Uterus (tissue), 4 donors: ENCODE measurements around the gene OCA2. TPM values are rescaled to one million over a fixed set of nuclear protein-coding genes. Genes with fewer than 3 reads are reported as not detected.

ENCODE experiments used
- DNase-seq, 2 donors: peaks; one replicate each; pipeline ENCODE4 v3.0.0-alpha.2; 2019 to 2020
- H3K27ac ChIP-seq, 2 donors: fragments of 200-600 bp; sonication (generic); 1 replicate in 1 of 2; 2 replicates in 1 of 2; pipeline ENCODE4 v1.5.1; 2016 to 2018
- H3K27me3 ChIP-seq, 2 donors: fragments of 200-600 bp; sonication (generic); one replicate each; pipeline ENCODE4 v1.5.1; 2018 to 2019; ENCODE audit warnings: control low read depth in 1 of 2
- H3K36me3 ChIP-seq, 2 donors: fragments of 200-600 bp; sonication (generic); one replicate each; pipeline ENCODE4 v1.5.1; 2019; ENCODE audit warnings: control low read depth in 1 of 2
- H3K4me1 ChIP-seq, 2 donors: fragments of 200-600 bp; sonication (generic); one replicate each; pipeline ENCODE4 v1.5.1; 2018 to 2019; ENCODE audit warnings: control low read depth in 1 of 2
- H3K4me3 ChIP-seq, 2 donors: fragments of 200-600 bp; sonication (generic); 1 replicate in 1 of 2; 2 replicates in 1 of 2; pipeline ENCODE4 v1.5.1; 2018 to 2019; ENCODE audit warnings: mild to moderate bottlenecking in 1 of 2
- H3K9me3 ChIP-seq, 2 donors: fragments of 200-600 bp; sonication (generic); one replicate each; pipeline ENCODE4 v1.5.1; 2019; ENCODE audit warnings: control low read depth in 1 of 2
- POLR2A ChIP-seq, 2 donors: fragments of 450-650 bp; IDR thresholded peaks; one replicate each; pipeline ENCODE4 v1.6.1; 2016; ENCODE audit warnings: antibody characterized with exemption in 2 of 2, mild to moderate bottlenecking in 1 of 2, moderate library complexity in 1 of 2
- intact Hi-C: fragments of 100-400 bp; cut with DNase I; formaldehyde crosslinking; loops from one replicate; pipeline ENCODE4 v1.15.1; 2023; ENCODE audit warnings: low total_unique reads
- total RNA-seq, 4 donors: library from RNA; depleted of rRNA in 3 of 4; stranded (reverse); fragments of >200 nt in 3 of 4; gene quantifications; one replicate each; pipeline versions ENCODE4 v1.1.0 to v1.2.4, GENCODE V29; 2014 to 2023
- TF ChIP-seq, protein P1 (sequence below), 4 experiments: fragments of 200-600 bp in 2 of 4; fragments of 450-650 bp in 2 of 4; sonication (generic) in 2 of 4; IDR thresholded peaks; one replicate each; pipeline ENCODE4 v1.5.1; 2016 to 2019; ENCODE audit warnings: antibody characterized with exemption in 4 of 4, mild to moderate bottlenecking in 2 of 4, moderate library complexity in 1 of 4
- donor health status: DM: yes; HTN: yes; CAD: no.

The OCA2 gene
- total RNA-seq, 4 donors from 2014 or later = 0.55 to 4.6 TPM; not detected in 2

DNA sequence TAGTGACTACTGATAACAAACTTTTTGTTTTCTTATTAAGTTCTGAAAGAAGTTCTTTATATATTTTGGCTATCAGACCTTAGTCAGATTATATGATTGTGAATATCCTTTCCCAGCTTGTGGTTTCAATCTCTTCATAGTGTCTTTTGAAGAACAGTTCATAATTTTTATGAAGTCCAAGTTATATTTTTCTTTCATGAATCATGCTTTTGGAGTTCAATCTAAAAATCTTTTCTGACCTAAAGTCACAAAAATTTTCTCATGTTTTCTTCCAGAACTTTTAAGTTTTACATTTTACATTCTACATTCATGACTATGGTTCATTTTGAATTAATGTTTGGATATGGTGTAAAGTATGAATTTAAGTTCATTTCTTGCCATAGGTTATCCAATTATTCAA lies 34.2 kb upstream of the OCA2 start:
- Histone ChIP-seq H3K4me3 (no peak overlapping the region), H3K27ac (no peak overlapping the region), H3K36me3 (no peaks in the 10 kb centered on the region), H3K4me1 (no peaks in the 10 kb centered on the region), H3K9me3 (no peaks in the 10 kb centered on the region), H3K27me3 (no peaks in the 10 kb centered on the region)
- TF ChIP-seq, protein P1, sequence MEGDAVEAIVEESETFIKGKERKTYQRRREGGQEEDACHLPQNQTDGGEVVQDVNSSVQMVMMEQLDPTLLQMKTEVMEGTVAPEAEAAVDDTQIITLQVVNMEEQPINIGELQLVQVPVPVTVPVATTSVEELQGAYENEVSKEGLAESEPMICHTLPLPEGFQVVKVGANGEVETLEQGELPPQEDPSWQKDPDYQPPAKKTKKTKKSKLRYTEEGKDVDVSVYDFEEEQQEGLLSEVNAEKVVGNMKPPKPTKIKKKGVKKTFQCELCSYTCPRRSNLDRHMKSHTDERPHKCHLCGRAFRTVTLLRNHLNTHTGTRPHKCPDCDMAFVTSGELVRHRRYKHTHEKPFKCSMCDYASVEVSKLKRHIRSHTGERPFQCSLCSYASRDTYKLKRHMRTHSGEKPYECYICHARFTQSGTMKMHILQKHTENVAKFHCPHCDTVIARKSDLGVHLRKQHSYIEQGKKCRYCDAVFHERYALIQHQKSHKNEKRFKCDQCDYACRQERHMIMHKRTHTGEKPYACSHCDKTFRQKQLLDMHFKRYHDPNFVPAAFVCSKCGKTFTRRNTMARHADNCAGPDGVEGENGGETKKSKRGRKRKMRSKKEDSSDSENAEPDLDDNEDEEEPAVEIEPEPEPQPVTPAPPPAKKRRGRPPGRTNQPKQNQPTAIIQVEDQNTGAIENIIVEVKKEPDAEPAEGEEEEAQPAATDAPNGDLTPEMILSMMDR (IDR thresholded peaks at IDR 0.05) = no peak
- no peak for TF ChIP-seq POLR2A (IDR thresholded peaks at IDR 0.05)
- intact Hi-C loops = no loop called here
- DNase-seq = no peak

DNA sequence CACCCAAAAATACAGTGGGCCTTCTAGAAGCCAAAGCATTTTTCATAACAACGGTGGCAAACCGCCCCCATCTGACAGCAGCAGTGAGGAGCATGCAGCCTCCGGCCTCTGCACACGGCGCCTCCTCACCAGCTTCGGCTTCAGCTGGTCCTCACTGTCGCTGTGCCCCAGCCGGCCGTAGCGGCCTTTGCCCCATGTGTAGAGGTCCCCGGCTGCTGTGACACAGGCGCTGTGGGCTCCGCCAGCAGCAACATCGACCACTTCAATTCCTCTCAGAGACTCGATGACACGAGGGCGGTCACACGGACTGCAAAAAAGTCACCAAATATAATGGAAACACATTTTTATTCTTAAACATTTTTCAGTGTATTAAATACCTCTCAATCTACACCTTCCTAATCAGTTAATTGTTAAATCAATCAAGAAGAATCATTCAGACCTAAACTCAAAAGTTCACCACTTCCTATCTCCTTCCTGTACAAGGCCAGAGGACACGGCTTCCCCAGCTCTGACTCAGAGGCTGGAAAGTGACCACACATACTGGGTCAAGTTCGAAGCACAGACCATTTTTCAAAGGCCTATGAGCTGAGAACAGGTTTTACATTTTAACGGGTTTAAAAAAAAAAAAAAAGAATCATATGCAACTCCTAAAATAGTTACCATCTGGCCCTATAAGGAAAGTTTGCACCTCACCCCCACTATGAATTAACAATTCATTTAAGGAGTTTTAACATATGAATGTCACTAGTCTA lies 33.6 kb upstream of the OCA2 start:
- Histone ChIP-seq H3K4me1 (no peaks in the 10 kb centered on the region), H3K27ac (no peak overlapping the region), H3K9me3 (no peaks in the 10 kb centered on the region), H3K36me3 (no peaks in the 10 kb centered on the region), H3K27me3 (no peaks in the 10 kb centered on the region), H3K4me3 (no peak overlapping the region)
- DNase-seq = no peak
- intact Hi-C loops = no loop called here
- TF ChIP-seq, protein P1 (IDR thresholded peaks at IDR 0.05) = no peak
- no peak for TF ChIP-seq POLR2A (IDR thresholded peaks at IDR 0.05)

DNA sequence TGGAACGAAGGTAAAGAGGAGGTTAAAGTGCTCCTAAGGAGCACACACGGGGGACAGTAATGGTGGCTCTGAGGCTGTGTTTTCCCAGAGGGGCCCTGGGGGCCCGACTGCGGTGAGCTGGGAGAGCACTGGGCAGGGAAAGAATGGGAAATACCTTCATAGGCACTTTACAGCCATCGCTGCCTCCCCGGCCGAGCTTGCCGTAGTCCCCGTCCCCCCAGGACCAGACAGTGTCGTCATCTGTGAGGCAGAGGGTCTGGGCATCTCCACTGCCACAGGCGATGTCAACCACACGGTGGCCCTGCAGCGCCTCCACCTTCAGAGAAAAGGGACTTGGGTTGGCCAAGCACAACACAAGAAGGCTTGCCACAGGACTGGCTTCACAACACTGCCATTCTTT lies 32.8 kb upstream of the OCA2 start:
- Histone ChIP-seq H3K4me3 (no peak overlapping the region), H3K27ac (no peak overlapping the region), H3K36me3 (no peaks in the 10 kb centered on the region), H3K4me1 (no peaks in the 10 kb centered on the region), H3K27me3 (no peaks in the 10 kb centered on the region), H3K9me3 (no peaks in the 10 kb centered on the region)
- DNase-seq = no peak
- no peak for TF ChIP-seq POLR2A (IDR thresholded peaks at IDR 0.05)
- TF ChIP-seq, protein P1 (IDR thresholded peaks at IDR 0.05) = no peak
- intact Hi-C loops = no loop called here

DNA sequence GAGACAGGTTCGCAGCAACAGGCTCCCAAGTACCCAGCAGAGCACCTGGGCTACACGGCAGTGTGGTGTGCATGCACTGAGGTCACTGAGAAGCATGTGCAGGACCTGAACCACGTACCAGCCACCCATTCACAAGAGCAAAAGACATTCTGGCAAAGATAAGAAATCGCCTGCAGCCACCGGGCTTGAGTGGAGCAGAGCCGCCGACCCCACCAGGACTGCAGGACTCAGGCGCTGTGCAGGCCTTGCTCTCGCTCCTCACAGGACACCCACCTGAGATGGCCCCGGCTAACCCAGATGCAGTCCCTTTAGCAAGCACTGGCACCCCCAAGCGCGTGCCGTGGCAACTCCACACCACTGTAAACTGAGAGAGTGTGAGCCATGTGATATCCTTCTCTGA lies 32.3 kb upstream of the OCA2 start:
- Histone ChIP-seq H3K36me3 (no peaks in the 10 kb centered on the region), H3K9me3 (no peaks in the 10 kb centered on the region), H3K4me3 (no peak overlapping the region), H3K4me1 (no peaks in the 10 kb centered on the region), H3K27ac (no peak overlapping the region), H3K27me3 (no peaks in the 10 kb centered on the region)
- no peak for DNase-seq
- TF ChIP-seq, protein P1 (IDR thresholded peaks at IDR 0.05) = no peak
- no peak for TF ChIP-seq POLR2A (IDR thresholded peaks at IDR 0.05)
- intact Hi-C loops = no loop called here

DNA sequence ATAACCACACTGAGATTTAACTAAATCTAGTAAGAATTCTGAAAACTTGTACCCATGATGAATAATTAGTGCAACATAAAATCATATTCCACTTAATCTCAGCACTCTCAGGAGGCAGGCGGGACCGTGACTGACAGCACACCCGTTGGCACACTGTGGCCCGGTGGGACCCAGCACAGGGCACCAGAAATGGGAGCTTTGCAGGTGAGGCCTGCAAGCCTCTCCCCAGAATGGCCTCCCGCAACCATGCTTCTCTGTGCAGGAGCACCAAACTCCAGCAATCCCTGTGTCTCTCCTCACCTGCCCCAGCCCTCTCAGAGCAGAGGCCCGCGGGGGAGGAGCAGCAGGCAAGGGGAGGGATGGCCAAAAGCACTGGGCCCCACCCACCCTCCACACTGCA lies 31.5 kb upstream of the OCA2 start:
- Histone ChIP-seq H3K9me3 (no peaks in the 10 kb centered on the region), H3K4me3 (no peak overlapping the region), H3K27me3 (no peaks in the 10 kb centered on the region), H3K27ac (no peak overlapping the region), H3K4me1 (no peaks in the 10 kb centered on the region), H3K36me3 (no peaks in the 10 kb centered on the region)
- intact Hi-C loops = no loop called here
- TF ChIP-seq POLR2A (IDR thresholded peaks at IDR 0.05) = no peak
- TF ChIP-seq, protein P1 (IDR thresholded peaks at IDR 0.05) = no peak
- DNase-seq = no peak
